GM21717 (cell line): ENCODE results near the gene ASB8.
"Not testable (repeated sequence)": the region's sequence is repeated elsewhere in the genome, so short reads cannot be mapped to it uniquely, and the experiment has no call there.

ENCODE experiments used
- ATAC-seq: cut with Tn5 transposase; IDR thresholded peaks from one replicate; pipeline ENCODE4 v1.9.1; 2021; ENCODE audit warnings: mild to moderate bottlenecking, moderate library complexity; ENCODE audit not compliant: unreplicated experiment

The ASB8 gene

GRCh38 chr12:48183091-48183875 lies 26.0 kb upstream of the ASB8 start, which contains the start of gene CCDC184:
Gene CCDC184 (plus strand): TSS chr12:48183644. CDS start chr12:48184123, 479 bp downstream.
- ATAC-seq, result peak; percentile 71

- ATAC-seq, result peak; percentile 13
These were observed 25.3 kb upstream of the ASB8 start for GRCh38 chr12:48182631-48183030.

GRCh38 chr12:48180857-48181495 lies 23.7 kb upstream of the ASB8 start:
- ATAC-seq, result no peak

GRCh38 chr12:48180424-48180823 lies 23.1 kb upstream of the ASB8 start:
- ATAC-seq, result no peak

- no peak for ATAC-seq
These were observed 22.2 kb upstream of the ASB8 start for GRCh38 chr12:48179466-48179865.

GRCh38 chr12:48177982-48178381 lies 20.7 kb upstream of the ASB8 start:
- no peak for ATAC-seq

GRCh38 chr12:48176417-48176751 lies 19.1 kb upstream of the ASB8 start:
- ATAC-seq, result no peak

GRCh38 chr12:48175613-48176416 lies 18.5 kb upstream of the ASB8 start:
- no peak for ATAC-seq

- no peak for ATAC-seq
These were observed 11.7 kb upstream of the ASB8 start for GRCh38 chr12:48169011-48169410.

- ATAC-seq, result no peak
These were observed 8.0 kb upstream of the ASB8 start for GRCh38 chr12:48165089-48165981.

- no peak for ATAC-seq
These were observed 7.1 kb upstream of the ASB8 start for GRCh38 chr12:48164451-48164850.

GRCh38 chr12:48163150-48163747 lies 5.9 kb upstream of the ASB8 start:
- no peak for ATAC-seq

GRCh38 chr12:48160807-48161206 lies 3.5 kb upstream of the ASB8 start:
- ATAC-seq, result no peak

- no peak for ATAC-seq
These were observed 2.7 kb upstream of the ASB8 start for GRCh38 chr12:48160046-48160445.

GRCh38 chr12:48157889-48158370 lies 615 bp upstream of the ASB8 start:
- ATAC-seq, result no peak

- no peak for ATAC-seq
These were observed 680 bp downstream of the ASB8 start for GRCh38 chr12:48156652-48157017.

GRCh38 chr12:48155786-48156185 lies 1.5 kb downstream of the ASB8 start:
- ATAC-seq, result not testable (repeated sequence)

GRCh38 chr12:48151103-48151771 lies 6.1 kb downstream of the ASB8 start:
- no peak for ATAC-seq

GRCh38 chr12:48145981-48146380 lies 11.3 kb downstream of the ASB8 start:
- no peak for ATAC-seq

GRCh38 chr12:48143898-48144297 lies 13.4 kb downstream of the ASB8 start:
- ATAC-seq, result no peak
